Prostate gland (tissue), 2 donors: ENCODE results near the gene RPS6KA2. TPM values are rescaled to one million over a fixed set of nuclear protein-coding genes. Genes with fewer than 3 reads are reported as not detected.
"Not testable (repeated sequence)": the region's sequence is repeated elsewhere in the genome, so short reads cannot be mapped to it uniquely, and the experiment has no call there.

ENCODE experiments used
- DNase-seq: peaks from one replicate; pipeline ENCODE4 v3.0.0-alpha.2; 2019; ENCODE audit warnings: low spot score
- H3K27ac ChIP-seq, 2 donors: fragments of 200-600 bp; sonication (generic); 2 replicates each; pipeline ENCODE4 v1.5.1; 2017 to 2019
- H3K27me3 ChIP-seq: fragments of 200-600 bp; sonication (generic); replicated peaks from 2 replicates; pipeline ENCODE4 v1.5.1; 2019; ENCODE audit not compliant: insufficient read depth
- H3K36me3 ChIP-seq, 2 donors: fragments of 200-600 bp; sonication (generic); 1 replicate in 1 of 2; 2 replicates in 1 of 2; pipeline versions ENCODE4 v1.5.1 to v1.8.1; 2017 to 2019
- H3K4me1 ChIP-seq: fragments of 200-600 bp; sonication (generic); replicated peaks from 2 replicates; pipeline ENCODE4 v1.5.1; 2019
- H3K4me3 ChIP-seq, 2 donors: fragments of 200-600 bp; sonication (generic); 2 replicates each; pipeline ENCODE4 v1.5.1; 2017 to 2019
- H3K9me3 ChIP-seq: fragments of 200-600 bp; sonication (generic); 2 replicates; pipeline ENCODE4 v1.5.1; 2017
- POLR2A ChIP-seq: fragments of 450-650 bp; IDR thresholded peaks from one replicate; pipeline ENCODE4 v1.6.1; 2016; ENCODE audit warnings: antibody characterized with exemption, mild to moderate bottlenecking
- POLR2AphosphoS5 ChIP-seq: sonication (generic); formaldehyde crosslinking; IDR thresholded peaks from one replicate; pipeline ENCODE4 v1.6.1; 2017; ENCODE audit warnings: antibody characterized with exemption
- WGBS: methylation state at CpG from one replicate; pipeline ENCODE4 v1.1.5; 2018; 5-methylcytosine and 5-hydroxymethylcytosine counted together
- intact Hi-C: fragments of 100-400 bp; cut with DNase I; formaldehyde crosslinking; loops from one replicate; pipeline ENCODE4 v1.14.2; 2022
- total RNA-seq, 2 donors: library from RNA; depleted of rRNA; stranded (reverse); fragments of >200 nt; gene quantifications; one replicate each; pipeline ENCODE4 v1.1.0, GENCODE V29; 2016
- TF ChIP-seq, protein P1 (sequence below), 4 experiments: fragments of 200-600 bp in 2 of 4; fragments of 450-650 bp in 2 of 4; sonication (generic) in 2 of 4; IDR thresholded peaks; 1 replicate in 3 of 4; 2 replicates in 1 of 4; pipeline ENCODE4 v1.5.1; 2016 to 2019; ENCODE audit warnings: antibody characterized with exemption in 4 of 4, mild to moderate bottlenecking in 2 of 4, moderate library complexity in 2 of 4

The RPS6KA2 gene
- total RNA-seq, 2 donors from 2014 or later, result 32.2 to 44.3 TPM

DNA sequence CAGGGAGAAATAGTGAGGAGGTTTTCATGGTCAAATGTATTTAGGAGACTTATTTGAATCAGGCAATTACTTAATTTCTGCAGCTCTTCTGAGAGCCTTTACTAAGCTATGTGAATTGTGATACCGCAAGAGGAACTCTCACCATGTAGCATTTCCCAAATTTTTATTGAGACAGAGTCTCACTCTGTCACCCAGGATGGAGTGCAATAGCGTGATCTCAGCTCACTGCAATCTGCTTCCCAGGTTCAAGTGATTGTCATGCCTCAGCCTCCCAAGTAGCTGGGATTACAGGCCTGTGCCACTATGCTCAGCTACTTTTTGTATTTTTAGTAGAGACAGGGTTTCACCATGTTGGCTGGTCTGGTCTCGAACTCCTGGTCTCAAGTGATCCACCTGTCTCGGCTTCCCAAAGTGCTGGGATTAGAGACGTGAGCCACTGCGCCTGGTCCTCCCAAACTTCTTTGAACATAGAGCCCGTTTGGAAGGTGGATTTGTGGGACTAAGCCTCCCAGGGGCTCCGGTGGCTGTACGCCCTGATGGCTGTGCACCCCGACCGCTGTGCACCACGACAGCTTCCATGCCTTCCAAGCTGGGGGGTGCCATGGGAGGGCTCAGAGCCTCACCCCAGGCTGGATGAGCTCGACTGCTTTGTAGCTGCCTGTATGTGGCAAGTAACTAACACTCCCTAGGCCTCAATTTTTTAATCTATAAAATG lies 238.6 kb downstream of the RPS6KA2 start:
- Histone ChIP-seq H3K4me1 (no peaks in the 10 kb centered on the region), H3K27me3 (no peaks in the 10 kb centered on the region), H3K27ac (no peak overlapping the region), H3K4me3 (no peak overlapping the region), H3K36me3 (no peaks in the 10 kb centered on the region), H3K9me3 (no peaks in the 10 kb centered on the region)
- DNase-seq, result no peak
- TF ChIP-seq POLR2AphosphoS5 (no peak), POLR2A (no peak)
- TF ChIP-seq, protein P1, sequence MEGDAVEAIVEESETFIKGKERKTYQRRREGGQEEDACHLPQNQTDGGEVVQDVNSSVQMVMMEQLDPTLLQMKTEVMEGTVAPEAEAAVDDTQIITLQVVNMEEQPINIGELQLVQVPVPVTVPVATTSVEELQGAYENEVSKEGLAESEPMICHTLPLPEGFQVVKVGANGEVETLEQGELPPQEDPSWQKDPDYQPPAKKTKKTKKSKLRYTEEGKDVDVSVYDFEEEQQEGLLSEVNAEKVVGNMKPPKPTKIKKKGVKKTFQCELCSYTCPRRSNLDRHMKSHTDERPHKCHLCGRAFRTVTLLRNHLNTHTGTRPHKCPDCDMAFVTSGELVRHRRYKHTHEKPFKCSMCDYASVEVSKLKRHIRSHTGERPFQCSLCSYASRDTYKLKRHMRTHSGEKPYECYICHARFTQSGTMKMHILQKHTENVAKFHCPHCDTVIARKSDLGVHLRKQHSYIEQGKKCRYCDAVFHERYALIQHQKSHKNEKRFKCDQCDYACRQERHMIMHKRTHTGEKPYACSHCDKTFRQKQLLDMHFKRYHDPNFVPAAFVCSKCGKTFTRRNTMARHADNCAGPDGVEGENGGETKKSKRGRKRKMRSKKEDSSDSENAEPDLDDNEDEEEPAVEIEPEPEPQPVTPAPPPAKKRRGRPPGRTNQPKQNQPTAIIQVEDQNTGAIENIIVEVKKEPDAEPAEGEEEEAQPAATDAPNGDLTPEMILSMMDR (IDR thresholded peaks at IDR 0.05), result no peak
- intact Hi-C loops, result no loop called here
- WGBS, result 91% methylated on average over 13 of the region's 13 CpGs

DNA sequence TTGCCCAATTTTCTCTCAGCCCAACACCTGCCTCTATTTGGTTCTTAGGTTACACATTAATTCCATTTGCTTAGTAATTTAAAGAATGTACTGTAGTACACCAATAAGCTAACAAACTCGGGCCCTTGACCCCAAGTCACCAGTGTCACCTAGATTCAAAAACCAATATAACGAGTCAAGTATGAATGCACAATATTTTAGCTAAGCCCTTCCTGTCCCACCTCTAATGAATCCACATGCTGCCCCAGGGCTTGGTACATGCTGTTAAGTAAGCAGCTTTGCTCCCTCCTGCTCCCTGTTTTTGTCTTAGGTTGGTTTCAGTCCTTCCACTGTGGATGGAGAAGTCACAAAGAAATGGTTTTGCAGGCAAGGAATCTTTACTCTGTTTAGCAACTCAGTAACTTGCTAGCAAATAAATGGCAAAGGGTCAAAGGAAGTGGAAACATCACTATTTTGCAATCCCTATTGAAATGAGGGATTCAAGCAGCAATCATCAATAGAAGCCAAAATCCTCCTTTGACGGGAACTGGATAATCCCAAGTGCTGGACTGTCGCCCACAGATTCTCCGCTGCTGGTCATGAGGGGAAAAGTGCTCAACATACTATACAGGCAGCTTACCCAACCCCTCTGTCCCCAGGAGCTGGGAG lies 239.3 kb downstream of the RPS6KA2 start:
- Histone ChIP-seq H3K27me3 (no peaks in the 10 kb centered on the region), H3K27ac (no peak overlapping the region), H3K36me3 (no peaks in the 10 kb centered on the region), H3K4me1 (no peaks in the 10 kb centered on the region), H3K9me3 (no peaks in the 10 kb centered on the region), H3K4me3 (no peak overlapping the region)
- DNase-seq, result no peak
- intact Hi-C loops, result no loop called here
- 70% methylated on average over 5 of the region's 5 CpGs for WGBS
- TF ChIP-seq POLR2AphosphoS5, result no peak
- TF ChIP-seq, protein P1 (IDR thresholded peaks at IDR 0.05), result no peak
- no peak for TF ChIP-seq POLR2A

DNA sequence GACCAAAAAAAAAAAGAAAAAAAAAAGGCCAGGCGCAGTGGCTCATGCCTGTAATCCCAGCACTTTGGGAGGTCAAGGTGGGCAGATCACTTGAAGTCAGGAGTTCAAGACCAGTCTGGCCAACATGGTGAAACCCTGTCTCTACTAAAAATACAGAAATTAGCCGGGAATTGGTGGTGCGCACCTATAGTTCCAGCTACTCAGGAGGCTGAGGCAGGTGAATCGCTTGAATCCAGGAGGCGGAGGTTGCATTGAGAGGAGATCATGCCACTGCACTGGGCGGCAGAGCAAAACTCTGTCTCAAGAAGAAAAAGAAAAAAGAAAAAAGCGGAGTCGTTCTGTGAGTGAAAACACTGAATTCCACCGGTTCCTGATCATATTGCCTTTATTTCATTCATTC lies 240.0 kb downstream of the RPS6KA2 start:
- H3K9me3 ChIP-seq, H3K27me3 ChIP-seq, H3K4me1 ChIP-seq, H3K4me3 ChIP-seq, DNase-seq, intact Hi-C loops, H3K36me3 ChIP-seq, H3K27ac ChIP-seq: not testable (repeated sequence)
- WGBS, result 96% methylated on average over 9 of the region's 9 CpGs

DNA sequence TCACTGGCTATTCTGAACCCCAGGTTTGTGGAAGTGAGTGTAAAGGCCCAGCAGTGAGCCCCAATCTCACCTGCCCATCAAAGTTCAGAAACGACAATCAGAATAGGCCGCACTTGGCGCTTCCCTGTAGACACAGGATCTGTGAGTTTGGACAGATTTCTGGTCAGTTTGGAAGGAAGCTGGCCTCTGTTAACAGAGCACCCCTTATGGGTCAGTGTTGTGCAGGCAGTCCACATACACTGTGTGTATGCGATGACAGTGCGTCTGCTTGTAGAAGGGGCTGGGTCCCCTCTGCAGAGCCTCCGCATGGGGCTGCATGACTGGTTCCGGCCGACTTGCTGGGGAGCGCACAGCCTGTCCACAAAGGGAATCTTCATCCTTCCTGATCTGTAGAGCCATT lies 240.9 kb downstream of the RPS6KA2 start:
- Histone ChIP-seq H3K9me3 (no peaks in the 10 kb centered on the region), H3K4me1 (no peaks in the 10 kb centered on the region), H3K36me3 (no peaks in the 10 kb centered on the region), H3K27me3 (no peaks in the 10 kb centered on the region), H3K27ac (no peak overlapping the region), H3K4me3 (no peak overlapping the region)
- TF ChIP-seq, protein P1 (IDR thresholded peaks at IDR 0.05), result no peak
- TF ChIP-seq POLR2A, result no peak
- TF ChIP-seq POLR2AphosphoS5, result no peak
- intact Hi-C loops, result no loop called here
- no peak for DNase-seq
- 95% methylated on average over 9 of the region's 9 CpGs for WGBS

DNA sequence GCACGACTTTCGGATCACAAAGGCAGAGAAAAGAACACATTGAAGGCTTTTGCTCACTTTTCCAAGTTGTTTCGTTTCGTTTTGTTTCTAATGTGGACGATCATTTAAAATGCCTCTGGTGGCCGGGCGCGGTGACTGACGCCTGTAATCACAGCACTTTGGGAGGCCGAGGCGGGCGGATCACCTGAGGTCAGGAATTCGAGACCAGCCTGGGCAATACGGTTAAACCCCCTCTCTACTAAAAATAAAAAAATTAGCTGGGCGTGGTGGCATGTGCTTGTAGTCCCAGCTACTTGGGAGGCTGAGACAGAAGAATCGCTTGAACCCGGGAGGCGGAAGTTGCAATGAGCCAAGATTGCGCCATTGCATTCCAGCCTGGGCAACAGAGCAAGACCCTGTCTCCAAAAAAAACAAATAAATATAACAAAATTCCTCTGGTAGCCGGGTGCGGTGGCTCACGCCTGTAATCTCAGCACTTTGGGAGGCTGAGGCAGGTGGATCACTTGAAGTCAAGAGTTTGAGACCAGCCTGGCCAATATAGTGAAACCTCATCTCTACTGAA lies 243.2 kb downstream of the RPS6KA2 start:
- H3K27me3 ChIP-seq, H3K4me1 ChIP-seq, H3K9me3 ChIP-seq, H3K36me3 ChIP-seq, DNase-seq: not testable (repeated sequence)
- 21% methylated on average over 22 of the region's 22 CpGs for WGBS
- H3K27ac ChIP-seq, result peak overlapping the region; percentile 89 to 92
- H3K4me3 ChIP-seq, result peak overlapping the region; percentile 82 to 86
- intact Hi-C loops, result loop anchor here (5.0 kb wide), 2 partner anchors 42 to 243 kb away; partner anchors contain the start of genes RPS6KA2 and SFT2D1
- TF ChIP-seq, protein P1 (IDR thresholded peaks at IDR 0.05), result peak in 2 of 4 experiments; percentile 5 to 35
